ENCODE data around the gene PTPRG. TPM values are rescaled to one million over a fixed set of nuclear protein-coding genes. Genes with fewer than 3 reads are reported as not detected.
"Not testable (repeated sequence)": the region's sequence is repeated elsewhere in the genome, so short reads cannot be mapped to it uniquely, and the experiment has no call there.

The PTPRG gene
- total and polyA plus RNA-seq, 10 of the 15 experiments (the other 5 are each of a cell fraction or from before 2014, with no cell fraction given): 0.29 to 20.7 (median 1.4) TPM

DNA sequence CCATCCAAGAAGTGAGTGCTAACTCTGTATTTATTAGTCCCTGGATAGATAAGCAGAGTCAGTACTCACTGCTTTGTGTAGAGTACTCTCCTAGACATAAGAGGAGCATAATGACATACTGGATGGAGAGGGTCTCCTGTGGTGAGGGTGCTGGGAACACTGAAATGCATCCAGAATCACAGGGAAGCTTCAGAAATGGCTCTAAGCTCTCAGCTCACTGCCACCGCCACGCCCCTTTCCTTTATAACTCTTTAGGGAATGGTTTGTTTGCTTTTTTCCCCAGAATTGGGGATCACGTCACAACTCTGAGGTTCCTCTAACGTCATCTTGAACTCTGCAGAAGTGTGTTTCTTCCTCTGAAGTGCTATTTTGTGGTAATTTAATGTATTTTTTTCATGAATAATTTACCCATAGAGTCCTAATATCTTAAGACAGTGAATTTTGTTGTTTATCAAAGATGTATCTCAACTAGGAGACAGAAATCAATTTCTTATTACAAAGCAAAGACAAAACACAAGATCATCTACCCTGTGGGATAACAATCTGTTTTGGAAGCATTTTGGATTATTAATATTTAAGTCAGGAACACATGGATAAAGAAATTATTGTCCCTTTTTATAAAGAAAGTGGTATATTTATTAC is 154.6 kb downstream of the PTPRG start:
- Histone ChIP-seq H4K20me1 (ENCODE audit: control insufficient read depth, insufficient read depth) (no peaks in the 10 kb centered on the region), H3K27ac (ENCODE audit: control insufficient read depth, insufficient read depth) (no peak overlapping the region), H3K4me2 (ENCODE audit: control insufficient read depth, insufficient read depth) (no peak overlapping the region), H3K9ac (ENCODE audit: control insufficient read depth, insufficient read depth, low read length) (no peak overlapping the region), H3K4me3 (no peak overlapping the region), H3K79me2 (ENCODE audit: control insufficient read depth, insufficient read depth, low read length) (no peaks in the 10 kb centered on the region), H3K36me3 (ENCODE audit: control insufficient read depth in 2 of 2, insufficient read depth in 2 of 2, low read length in 1 of 2) (no peaks in the 10 kb centered on the region), H3K9me3 (replicated peaks; ENCODE audit: control insufficient read depth, insufficient read depth, low read length) (no peaks in the 10 kb centered on the region), H2AFZ (ENCODE audit: control insufficient read depth, low read depth, low read length) (no peak overlapping the region), H3K4me1 (ENCODE audit: control insufficient read depth, insufficient read depth, low read length) (no peaks in the 10 kb centered on the region), H3K27me3 (replicated peaks in 1 of 2; ENCODE audit: control insufficient read depth in 2 of 2, insufficient read depth in 2 of 2, low read length in 1 of 2) (peaks cover 0 to 2% of the 10 kb centered on the region in 2 experiments; a peak in 1 of 4 replicates)
- no TSS peak for BruUV-seq (replicated peaks)
- ChIA-PET POLR2A (no interaction called here), SMC1A (ENCODE audit: uncharacterized antibody, unreplicated experiment) (interaction anchor here (3.2 kb wide), 1 partner anchor 12 kb away, joined by 18 read pairs; no protein-coding TSS in a partner anchor), CTCF (no interaction called here), RAD21 (ENCODE audit: unreplicated experiment) (interaction anchor here (0.6 kb wide), 1 partner anchor 151 kb away, joined by 3 read pairs; no protein-coding TSS in a partner anchor)
- no peak for TF ChIP-seq HDAC2 (IDR thresholded peaks at IDR 0.05)
- TF ChIP-seq, protein P1, sequence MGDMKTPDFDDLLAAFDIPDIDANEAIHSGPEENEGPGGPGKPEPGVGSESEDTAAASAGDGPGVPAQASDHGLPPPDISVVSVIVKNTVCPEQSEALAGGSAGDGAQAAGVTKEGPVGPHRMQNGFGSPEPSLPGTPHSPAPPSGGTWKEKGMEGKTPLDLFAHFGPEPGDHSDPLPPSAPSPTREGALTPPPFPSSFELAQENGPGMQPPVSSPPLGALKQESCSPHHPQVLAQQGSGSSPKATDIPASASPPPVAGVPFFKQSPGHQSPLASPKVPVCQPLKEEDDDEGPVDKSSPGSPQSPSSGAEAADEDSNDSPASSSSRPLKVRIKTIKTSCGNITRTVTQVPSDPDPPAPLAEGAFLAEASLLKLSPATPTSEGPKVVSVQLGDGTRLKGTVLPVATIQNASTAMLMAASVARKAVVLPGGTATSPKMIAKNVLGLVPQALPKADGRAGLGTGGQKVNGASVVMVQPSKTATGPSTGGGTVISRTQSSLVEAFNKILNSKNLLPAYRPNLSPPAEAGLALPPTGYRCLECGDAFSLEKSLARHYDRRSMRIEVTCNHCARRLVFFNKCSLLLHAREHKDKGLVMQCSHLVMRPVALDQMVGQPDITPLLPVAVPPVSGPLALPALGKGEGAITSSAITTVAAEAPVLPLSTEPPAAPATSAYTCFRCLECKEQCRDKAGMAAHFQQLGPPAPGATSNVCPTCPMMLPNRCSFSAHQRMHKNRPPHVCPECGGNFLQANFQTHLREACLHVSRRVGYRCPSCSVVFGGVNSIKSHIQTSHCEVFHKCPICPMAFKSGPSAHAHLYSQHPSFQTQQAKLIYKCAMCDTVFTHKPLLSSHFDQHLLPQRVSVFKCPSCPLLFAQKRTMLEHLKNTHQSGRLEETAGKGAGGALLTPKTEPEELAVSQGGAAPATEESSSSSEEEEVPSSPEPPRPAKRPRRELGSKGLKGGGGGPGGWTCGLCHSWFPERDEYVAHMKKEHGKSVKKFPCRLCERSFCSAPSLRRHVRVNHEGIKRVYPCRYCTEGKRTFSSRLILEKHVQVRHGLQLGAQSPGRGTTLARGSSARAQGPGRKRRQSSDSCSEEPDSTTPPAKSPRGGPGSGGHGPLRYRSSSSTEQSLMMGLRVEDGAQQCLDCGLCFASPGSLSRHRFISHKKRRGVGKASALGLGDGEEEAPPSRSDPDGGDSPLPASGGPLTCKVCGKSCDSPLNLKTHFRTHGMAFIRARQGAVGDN (IDR thresholded peaks at IDR 0.05): no peak
- no peak for TF ChIP-seq ATF7 (IDR thresholded peaks at IDR 0.05; ENCODE audit: low read depth)
- no peak for TF ChIP-seq RUNX3 (IDR thresholded peaks at IDR 0.05; ENCODE audit: low read length)
- no peak for TF ChIP-seq EP300 (IDR thresholded peaks at IDR 0.05; ENCODE audit: borderline replicate concordance in 1 of 2, control insufficient read depth in 1 of 2, low read depth in 2 of 2, low read length in 2 of 2)
- no peak for TF ChIP-seq JUNB (IDR thresholded peaks at IDR 0.05)
- TF ChIP-seq FOXM1 (IDR thresholded peaks at IDR 0.05; ENCODE audit: low read depth, low read length): no peak
- TF ChIP-seq STAT1 (conservative IDR thresholded peaks at IDR 0.05): no peak
- no peak for TF ChIP-seq JUND (IDR thresholded peaks at IDR 0.05; ENCODE audit: low read depth, low read length)
- no peak for ATAC-seq
- no peak for FAIRE-seq
- DNase-seq (ENCODE audit: low read depth, low spot score): no peak
- in situ Hi-C loops (cut with MboI): no loop called here
- intact Hi-C loops (cut with micrococcal nuclease; ENCODE audit: unreplicated experiment): no loop called here
- WGBS (ENCODE audit: insufficient coverage, insufficient replicate concordance, low lambda C conversion rate, missing lambda C conversion rate): 29% methylated on average over 4 of the region's 4 CpGs

DNA sequence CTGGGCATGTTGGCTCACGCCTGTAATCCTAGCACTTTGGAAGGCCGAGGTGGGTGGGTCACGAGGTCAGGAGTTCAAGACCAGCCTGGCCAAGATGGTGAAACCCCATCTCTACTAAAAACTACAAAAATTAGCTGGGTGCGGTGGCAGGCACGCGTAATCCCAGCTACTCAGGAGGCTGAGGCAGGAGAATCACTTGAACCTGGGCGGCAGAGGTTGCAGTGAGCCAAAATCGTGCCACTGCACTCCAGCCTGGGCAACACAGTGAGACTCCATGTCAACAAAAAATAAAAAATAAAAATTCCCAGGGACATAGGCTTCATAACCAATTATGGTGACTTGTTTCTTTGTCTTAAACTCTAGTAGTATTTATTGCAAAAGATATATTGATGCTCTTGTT is 155.3 kb downstream of the PTPRG start:
- BruUV-seq (replicated peaks); H3K4me3 ChIP-seq; H3K4me2 ChIP-seq (ENCODE audit: control insufficient read depth, insufficient read depth); intact Hi-C loops (cut with micrococcal nuclease; ENCODE audit: unreplicated experiment); H3K4me1 ChIP-seq (ENCODE audit: control insufficient read depth, insufficient read depth, low read length); H3K27ac ChIP-seq (ENCODE audit: control insufficient read depth, insufficient read depth); H3K79me2 ChIP-seq (ENCODE audit: control insufficient read depth, insufficient read depth, low read length); ATAC-seq; in situ Hi-C loops (cut with MboI); H3K9ac ChIP-seq (ENCODE audit: control insufficient read depth, insufficient read depth, low read length); H4K20me1 ChIP-seq (ENCODE audit: control insufficient read depth, insufficient read depth); DNase-seq (ENCODE audit: low read depth, low spot score); FAIRE-seq; H3K9me3 ChIP-seq (replicated peaks; ENCODE audit: control insufficient read depth, insufficient read depth, low read length); H3K36me3 ChIP-seq (ENCODE audit: control insufficient read depth in 2 of 2, insufficient read depth in 2 of 2, low read length in 1 of 2); H2AFZ ChIP-seq (ENCODE audit: control insufficient read depth, low read depth, low read length); H3K27me3 ChIP-seq (replicated peaks in 1 of 2; ENCODE audit: control insufficient read depth in 2 of 2, insufficient read depth in 2 of 2, low read length in 1 of 2): not testable (repeated sequence)
- ChIA-PET POLR2A (interaction anchor here (0.9 kb wide), 1 partner anchor 14 kb away, joined by 3 read pairs; no protein-coding TSS in a partner anchor), CTCF (interaction anchor here (2.2 kb wide), 1 partner anchor 11 kb away, joined by 9 read pairs; no protein-coding TSS in a partner anchor), SMC1A (ENCODE audit: uncharacterized antibody, unreplicated experiment) (interaction anchor here (0.8 to 3.2 kb wide), 4 partner anchors 12 to 151 kb away, joined by 3 to 18 read pairs (median 8); no protein-coding TSS in a partner anchor), RAD21 (ENCODE audit: unreplicated experiment) (interaction anchor here (0.6 to 1.3 kb wide), 2 partner anchors 36 to 152 kb away, joined by 3 read pairs; no protein-coding TSS in a partner anchor)
- WGBS (ENCODE audit: insufficient coverage, insufficient replicate concordance, low lambda C conversion rate, missing lambda C conversion rate): 47% methylated on average over 8 of the region's 8 CpGs
